ENCODE results near the gene ILF3.

The ILF3 gene

DNA sequence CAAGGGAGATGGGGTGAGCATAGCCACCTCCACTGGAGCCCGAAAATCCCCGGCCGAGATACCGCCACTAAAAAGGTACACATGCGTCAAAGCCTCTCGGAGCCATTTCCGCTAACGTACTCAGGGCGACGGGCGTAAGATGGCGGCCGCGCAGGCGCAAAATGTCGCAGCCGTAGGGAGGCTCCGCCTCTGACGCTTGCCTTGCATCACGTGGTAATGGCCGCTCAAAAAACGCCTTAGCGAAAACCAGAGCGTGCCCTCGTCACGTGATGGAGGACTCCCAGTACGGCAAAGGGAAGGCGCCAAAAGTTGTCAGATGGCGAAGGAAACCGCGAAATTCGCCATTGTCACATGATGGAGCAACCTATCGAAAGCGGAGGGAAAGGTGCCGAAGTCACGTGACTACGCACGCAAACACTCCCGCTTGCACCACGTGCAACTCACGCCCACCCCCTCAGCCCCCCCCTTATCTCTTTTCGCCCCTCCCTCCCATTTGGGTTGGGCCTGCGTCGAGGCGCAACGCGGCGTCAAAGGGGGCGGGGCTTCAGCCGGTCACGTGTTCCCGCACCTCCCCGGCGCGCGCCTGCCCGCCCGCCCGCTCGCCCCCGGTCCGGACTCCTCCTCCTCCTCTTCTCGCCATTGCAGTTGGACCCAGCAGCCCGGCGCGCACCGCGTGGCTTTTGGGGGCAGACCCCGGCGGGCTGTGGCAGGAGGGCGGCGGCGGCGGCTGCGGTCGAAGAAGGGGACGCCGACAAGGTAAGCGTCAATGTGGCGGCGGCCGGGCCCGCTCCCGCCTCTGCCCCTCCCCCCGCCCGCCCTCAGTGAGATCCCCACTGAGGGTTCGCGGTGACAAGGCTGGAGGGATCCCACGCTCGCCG lies at the start of gene ILF3:
ILF3 (plus strand) TSS at position 615 of the 878 bp plus-strand sequence. CDS start 16,260 bp downstream, outside the sequence.
- peak; percentile 100 for DNase-seq

DNA sequence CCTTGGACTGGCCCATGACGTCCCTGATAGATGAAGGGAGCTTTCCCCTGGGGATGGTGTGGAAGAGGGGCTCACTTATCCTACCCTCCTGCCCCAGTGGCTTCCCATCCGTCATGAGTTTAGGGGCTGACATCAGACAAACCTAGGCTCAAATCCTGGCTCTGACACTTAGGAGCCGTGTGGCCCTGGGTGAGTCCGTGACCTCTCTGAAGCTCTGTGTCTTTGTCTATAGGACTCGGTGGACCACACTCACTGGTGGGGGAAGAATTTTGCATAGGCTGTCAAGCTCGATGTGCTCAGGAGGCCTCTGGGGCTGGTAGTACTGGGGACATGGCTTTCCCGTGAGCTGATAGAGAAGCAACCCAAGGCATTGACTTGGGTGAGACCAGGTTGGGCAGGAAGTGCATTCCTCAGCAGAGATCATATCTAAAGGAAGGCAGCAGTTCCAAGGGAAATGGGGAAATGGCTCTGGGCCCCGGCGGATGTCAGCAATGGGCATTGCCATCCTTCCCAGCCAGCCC lies 49.6 kb upstream of the ILF3 start:
- no peak for DNase-seq

DNA sequence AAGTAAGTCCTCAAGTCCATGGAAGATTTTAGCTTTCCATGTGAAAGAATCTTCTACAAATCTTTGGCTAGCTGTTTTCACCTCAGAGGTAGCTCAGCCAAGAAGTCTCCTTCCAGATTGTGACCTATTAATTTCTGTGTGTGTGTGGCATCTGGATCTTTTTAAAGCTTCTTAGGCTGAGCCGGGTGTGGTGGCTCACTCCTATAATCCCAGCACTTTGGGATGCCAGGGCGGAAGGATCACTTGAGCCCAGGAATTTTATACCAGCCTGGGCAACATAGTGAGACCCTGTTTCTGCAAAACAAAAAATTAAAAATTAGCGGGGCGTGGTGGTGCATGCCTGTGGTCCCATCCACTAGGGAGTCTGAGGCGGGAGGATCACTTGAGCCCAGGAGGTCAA lies 42.2 kb upstream of the ILF3 start:
- DNase-seq, result no peak

DNA sequence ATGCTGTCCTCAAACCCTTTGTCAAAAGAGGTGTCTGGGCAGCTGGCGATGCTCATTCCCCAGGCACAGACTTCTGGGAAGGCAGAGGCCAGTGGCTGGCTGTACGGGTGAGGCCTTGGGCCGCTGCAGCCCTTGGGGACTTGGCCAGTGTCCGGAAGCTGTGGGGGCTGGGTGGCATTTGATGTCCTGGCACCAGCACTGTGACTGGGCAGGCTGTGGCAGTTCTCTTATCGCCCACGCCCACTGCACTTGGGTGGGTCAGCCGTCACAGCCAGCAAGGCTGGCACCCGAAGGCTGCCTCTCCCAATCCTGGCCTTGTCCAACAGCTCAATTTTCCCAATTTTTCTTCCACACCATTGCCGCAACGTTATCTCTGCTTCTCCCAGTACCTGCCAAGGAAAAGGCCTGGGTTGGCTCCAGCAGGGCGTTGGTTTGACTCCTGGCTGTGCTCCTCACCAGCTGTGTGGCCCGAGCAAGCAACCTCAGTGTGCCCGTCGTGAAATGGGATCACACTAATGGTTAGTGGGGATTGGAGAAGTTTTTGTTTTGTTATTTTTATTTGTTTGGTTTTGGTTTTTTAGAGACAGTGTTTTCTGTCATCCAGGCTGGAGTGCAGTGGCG lies 41.5 kb upstream of the ILF3 start:
- DNase-seq, result no peak

DNA sequence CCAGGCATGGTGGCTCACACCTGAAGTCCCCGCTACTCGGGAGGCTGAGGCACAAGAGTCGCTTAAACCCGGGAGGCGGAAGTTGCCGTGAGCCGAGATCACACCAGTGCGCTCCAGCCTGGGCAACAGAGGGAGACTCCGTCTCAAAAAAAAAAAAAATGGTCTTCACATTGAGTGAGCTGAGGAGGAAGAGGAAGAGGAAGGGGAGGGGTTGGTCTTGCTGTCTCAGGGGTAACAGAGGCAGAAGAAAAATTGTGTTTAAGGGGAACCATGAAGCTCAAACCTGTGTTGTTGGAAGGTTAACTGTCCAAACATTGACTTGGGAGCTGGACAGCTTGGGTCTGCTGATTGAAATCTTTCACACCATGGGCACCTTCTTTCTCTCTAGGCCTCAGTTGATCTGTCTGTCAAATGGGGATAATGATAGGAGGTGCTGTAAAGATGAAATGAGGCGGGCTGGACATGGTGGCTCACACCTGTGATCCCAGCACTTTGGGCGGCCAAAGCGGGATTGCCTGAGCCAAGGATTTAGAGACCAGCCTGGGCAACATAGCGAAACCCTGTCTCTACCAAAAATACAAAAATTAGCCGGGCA lies 38.6 kb upstream of the ILF3 start:
- DNase-seq, result no peak

DNA sequence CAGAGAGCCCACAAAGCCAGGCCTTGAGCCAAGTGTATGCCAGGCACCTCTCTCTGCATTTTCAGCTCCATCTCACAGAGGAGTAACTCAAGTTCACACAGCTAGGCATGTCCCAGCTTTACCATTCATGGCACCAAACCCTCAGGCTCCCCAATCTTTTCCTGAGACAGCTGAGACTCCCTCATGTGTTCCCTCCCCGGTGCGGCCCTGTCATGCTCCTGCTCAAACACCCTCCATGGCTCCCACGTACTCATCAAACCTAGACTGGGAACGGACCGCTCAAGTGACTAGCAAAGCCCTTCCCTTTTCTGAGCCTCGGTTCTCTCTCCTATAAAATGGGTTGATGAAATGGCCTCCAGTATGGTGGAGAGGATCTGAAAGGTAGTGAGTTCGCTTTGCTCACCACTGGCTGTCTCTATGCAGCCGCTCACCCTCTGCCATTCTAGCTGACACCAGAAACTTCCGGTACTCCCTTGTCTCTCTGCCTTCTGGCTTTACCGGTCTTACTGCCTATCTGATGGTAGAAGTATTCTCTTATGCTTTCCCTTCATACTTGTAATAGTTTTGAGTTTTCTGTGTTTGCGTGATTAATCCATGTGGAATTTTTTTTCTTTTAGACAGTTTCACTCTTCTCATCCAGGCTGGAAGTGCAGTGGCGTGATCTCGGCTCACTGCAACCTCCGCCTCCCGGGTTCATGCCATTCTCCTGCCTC lies 36.6 kb upstream of the ILF3 start:
- no peak for DNase-seq

DNA sequence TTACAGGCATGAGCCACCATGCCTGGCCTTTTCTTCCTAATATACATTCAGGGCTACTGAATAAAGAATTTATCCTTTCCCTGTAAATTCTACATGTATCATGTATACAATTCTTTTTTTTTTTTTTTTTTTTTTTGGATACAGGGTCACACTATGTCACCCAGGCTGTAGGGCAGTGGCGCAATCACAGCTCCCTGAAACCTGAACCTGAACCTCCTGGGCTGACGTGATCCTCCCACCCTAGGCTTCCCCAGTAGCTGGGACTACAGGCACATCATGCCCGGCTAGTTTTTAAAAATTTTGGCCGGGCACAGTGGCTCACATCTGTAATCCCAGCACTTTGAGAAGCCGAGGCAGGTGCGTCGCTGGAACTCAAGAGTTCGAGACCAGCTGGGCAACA lies 35.3 kb upstream of the ILF3 start:
- no peak for DNase-seq

DNA sequence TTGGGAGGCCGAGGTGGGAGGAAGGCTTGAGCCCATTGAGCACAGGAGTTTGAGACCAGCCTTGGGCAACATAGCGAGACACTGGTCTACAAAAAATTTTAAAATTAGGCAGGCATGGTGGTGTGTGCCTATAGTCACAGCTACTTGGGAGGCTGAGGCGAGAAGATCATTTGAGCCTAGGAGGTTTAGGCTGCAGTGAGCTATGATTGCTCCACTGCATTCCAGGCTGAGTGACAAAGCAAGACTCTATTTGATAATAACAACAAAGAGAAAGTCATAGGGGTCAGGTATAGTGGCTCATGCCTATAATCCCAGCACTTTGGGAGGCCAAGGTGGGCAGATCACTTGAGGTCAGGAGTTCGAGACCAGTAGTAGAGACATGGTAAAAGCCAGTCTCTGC lies 33.4 kb upstream of the ILF3 start:
- no peak for DNase-seq

DNA sequence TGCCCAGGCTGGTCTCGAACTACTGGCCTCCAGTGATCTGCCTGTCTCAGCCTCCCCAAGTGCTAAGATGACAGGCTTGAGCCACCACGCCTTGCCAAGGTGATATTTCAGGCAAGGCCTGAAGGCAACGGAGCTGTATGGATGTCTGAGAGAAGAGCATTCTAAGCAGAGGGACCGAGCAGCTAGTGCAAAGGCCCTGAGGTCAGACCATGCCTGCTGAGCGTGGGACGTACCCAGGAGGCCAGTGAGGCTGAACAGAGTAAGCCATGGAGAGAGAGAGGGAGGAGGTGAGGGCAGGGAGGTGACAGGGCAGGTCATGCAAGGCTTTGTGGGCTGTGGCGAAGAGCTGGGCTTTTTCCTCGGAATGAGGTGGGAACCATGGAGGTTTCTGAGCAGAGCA lies 32.2 kb upstream of the ILF3 start:
- no peak for DNase-seq

DNA sequence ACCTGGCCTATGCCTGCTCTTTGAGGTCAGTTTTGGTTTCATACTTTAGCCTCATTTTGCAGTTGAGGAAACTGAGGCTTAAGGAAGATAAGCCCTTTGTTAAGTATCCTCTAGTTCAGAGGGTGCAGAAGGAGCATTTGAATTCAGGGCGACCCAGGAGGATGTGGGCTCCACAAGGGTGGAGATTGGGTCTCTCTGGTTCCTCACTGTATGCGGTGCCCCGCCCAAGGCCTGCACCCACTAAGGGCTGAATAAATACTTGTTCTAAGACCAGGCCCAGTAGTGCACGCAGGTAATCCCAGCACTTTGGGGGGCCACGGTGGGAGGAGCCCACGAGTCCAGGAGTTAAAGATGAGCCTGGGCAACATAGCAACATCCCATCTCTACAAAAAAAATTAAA lies 29.6 kb upstream of the ILF3 start:
- DNase-seq, result no peak

DNA sequence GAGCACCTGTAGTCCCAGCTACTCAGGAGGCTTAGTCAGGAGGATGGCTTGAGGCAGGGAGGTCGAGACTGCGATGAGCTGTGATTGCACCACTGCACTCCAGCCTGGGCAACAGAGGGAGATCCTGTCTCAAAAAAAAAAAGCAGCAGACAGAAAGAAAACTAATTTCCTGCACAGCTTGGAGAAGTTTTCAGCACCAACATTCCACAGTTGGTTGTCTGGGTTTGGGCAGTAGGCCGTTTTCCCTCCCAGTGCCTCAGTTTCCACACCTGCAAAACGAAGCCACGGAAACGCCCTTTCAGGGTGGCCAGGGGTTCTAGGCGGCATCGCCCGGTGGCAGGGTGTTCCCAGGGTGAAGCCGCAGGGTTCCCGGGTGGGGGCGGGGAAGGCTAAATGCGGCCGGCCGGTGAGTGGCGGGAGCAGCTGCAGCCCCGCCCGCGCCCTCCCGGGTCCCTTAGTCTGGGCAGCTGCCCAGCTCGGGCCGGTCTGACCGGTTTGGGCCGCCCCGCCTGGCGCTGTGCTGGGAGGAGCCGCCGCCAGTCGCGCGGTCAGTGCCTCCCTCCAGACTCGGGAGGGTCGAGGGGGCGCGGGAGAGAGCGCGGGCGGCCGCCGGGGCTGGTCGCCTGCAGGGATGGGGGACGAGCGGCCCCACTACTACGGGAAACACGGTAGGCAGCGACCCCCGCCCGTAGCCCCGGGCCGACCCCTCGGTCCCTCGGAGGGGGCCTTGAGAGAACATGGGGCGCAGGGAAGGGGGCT lies 29.0 kb upstream of the ILF3 start, which contains the start of gene SLC44A2:
SLC44A2 (plus strand) TSS at position 551 of the 759 bp plus-strand sequence; CDS start at position 632, 81 bp downstream.
- peak; percentile 58 for DNase-seq

DNA sequence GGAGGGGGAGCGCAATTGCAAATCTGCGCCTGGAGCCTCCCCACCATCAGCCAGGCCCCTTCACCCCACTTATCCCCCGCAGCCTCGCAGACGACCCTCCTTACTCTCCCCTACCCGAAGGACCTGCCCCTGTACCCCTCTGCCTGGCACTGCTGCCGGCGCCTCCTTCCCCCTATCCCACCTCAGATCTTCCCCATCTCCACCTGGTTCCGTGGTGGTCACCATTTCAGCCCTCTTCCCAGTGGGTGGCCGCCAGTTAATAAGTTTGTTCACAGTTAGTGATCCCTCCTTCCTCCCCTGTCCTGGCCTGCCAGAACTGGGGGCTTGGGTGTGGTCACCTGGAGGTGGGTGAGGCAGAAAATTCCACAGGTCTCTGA lies 28.4 kb upstream of the ILF3 start:
- DNase-seq, result no peak

DNA sequence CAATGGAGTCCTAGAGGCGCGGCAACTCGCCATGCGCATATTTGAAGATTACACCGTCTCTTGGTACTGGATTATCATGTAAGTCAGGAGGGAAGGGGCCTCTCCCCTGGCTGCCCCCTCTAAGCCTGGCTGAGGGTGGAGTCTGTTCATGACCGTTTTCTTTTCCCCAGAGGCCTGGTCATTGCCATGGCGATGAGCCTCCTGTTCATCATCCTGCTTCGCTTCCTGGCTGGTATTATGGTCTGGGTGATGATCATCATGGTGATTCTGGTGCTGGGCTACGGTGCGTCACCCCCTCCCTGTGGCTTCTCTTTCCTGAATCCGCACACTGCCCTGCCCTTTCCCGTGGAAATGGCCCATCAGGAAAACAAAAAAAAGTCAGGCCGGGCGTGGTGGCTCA lies 22.3 kb upstream of the ILF3 start:
- no peak for DNase-seq

DNA sequence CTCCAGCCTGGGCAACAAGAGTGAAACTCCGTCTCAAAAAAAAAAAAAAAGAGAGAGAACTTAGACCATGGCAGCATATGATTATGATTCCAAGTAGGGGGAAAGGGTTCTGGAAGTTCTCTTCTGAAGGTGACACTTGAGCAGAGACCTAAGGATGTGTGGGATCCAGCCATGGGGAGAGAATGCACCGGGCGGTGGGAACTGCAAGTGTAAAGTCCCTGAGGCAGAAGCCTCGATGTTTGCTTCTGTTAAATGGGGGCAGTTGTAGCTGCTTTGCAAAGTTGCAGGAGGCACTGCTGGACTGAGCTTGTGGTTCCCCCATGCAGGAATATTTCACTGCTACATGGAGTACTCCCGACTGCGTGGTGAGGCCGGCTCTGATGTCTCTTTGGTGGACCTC lies 19.7 kb upstream of the ILF3 start:
- no peak for DNase-seq

DNA sequence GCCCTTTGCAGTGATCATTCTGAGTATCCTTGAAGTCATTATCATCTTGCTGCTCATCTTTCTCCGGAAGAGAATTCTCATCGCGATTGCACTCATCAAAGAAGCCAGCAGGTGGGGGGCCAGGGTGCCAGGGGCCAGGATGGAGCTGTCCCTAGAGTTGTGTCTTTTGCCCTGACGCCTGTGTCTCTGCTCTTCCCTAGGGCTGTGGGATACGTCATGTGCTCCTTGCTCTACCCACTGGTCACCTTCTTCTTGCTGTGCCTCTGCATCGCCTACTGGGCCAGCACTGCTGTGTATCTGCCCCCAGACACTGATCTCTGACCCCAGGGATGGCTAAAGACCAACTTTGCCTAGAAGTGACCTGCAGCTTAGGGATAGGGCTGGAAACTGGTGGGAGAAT lies 19.2 kb upstream of the ILF3 start:
- DNase-seq, result no peak

DNA sequence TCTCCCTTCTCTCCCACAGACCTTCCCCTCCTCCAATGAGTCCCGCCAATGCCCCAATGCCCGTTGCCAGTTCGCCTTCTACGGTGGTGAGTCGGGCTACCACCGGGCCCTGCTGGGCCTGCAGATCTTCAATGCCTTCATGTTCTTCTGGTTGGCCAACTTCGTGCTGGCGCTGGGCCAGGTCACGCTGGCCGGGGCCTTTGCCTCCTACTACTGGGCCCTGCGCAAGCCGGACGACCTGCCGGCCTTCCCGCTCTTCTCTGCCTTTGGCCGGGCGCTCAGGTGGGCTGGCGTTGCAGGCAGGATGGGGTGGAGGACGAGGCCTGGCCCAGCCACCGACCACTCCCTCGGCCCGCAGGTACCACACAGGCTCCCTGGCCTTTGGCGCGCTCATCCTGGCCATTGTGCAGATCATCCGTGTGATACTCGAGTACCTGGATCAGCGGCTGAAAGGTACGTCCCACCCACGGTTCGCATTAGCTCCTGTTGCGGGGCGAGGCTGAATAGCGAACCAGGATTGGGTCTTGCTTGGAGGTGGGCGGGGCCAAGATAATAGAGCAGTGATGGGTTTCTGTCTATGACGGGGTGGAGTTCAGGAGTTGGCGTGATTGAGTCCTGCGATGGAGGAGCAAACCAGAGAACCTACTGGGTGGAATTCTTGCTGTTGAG lies 17.7 kb upstream of the ILF3 start:
- DNase-seq, result no peak

DNA sequence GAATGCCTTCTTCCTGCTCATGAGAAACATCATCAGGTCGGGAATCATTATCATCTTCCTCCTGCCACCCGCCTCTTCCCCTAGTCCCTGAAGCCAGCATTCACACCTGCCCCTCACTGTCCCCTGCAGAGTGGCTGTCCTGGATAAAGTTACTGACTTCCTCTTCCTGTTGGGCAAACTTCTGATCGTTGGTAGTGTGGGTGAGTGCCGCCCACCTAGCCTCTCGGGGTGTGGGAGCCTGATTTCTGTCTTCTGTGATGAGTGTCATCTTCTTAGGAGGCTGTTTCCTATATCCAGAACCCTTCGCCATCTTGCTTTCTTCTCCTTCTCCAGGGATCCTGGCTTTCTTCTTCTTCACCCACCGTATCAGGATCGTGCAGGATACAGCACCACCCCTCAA lies 16.3 kb upstream of the ILF3 start:
- no peak for DNase-seq

DNA sequence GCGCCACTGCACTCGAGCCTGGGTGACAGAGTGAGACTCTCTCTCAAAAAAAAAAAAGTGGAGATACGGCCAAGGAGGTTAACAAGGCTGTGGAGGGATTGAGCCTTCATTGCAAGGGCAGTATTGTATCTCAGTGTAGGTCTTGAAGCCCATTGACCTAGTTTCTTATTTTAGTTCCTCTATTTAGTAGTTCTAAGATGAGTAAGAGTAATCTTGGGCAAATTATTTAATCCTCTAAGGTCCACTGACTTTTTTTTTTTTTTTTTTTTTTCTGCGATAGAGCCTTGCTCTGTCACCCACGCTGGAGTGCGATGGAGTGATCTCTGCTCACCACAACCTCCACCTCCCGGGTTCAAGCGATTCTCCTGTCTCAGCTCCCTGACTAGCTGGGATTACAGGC lies 14.3 kb upstream of the ILF3 start:
- no peak for DNase-seq

DNA sequence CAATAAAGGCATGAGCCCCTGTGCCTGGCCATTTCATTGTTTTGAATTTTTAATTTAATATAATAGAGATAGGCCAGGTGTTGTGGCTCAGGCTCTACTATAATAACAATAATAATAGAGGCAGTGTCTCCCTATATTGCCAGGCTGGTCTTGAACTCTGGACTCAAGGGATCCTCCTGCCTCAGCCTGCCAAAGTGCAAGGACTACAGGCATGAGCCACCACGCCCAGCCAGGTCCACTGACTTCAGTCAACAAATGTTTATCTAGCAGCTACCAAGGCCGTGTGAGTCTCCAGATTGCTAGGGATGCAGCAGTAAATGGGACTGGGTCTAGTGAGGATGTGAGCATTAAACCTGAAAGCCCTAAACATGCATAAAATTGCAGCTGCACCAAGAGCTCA lies 13.8 kb upstream of the ILF3 start:
- DNase-seq, result no peak

DNA sequence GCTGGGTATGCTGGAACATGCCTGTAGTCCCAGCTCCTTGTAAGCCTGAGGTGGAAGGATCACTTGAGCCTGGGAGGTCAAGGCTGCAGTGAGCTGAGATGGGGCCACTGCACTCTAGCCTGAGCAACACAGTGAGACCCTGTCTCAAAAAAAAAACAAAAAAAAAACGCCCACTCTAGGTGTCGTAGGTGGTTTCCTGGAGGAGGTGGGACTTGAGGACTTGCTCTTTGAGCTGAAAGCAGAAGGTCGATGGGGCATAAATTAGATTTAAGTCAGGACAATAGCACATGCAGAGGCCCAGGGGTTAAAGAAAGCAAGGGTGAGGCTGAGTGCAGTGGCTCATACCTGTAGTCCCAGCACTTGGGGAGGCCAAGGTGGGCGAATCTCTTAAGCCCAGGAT lies 12.9 kb upstream of the ILF3 start:
- no peak for DNase-seq

DNA sequence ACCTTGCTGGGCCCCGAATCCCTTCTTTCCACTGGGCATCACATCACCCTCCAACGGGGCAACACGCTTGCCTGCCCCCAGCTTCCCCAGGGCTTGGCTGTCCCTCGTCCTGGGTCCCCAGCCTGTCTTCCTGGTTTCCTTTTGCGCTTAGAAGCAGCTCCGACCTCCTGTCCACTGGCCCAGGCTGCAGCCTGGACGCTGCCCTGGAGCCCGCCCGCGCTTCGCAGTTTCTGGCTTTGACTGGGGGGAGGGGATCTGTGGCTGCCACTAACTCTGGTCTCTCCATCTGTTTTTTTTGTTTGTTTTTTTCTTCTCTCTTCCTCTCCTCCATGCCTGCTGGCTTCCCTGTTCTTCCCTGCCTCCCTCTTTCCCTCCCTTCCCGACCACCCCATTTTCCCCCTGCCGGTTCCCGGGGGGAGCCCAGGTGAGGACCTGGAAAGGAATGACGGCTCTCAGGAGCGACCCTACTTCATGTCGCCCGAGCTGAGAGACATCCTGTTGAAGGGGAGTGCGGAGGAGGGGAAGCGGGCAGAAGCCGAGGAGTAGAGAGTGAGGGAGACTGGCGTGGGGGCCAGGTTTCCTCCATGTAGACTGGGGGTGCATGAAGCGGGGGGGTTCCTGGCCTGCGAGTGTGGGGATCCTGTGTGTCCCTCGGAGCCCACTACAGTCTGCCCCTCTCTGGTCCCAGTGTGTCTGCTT lies 11.5 kb upstream of the ILF3 start:
- no peak for DNase-seq
